Fibroblast of peridontal ligament (primary cell): ENCODE data around the gene TFCP2L1.

Experiments
- DNase-seq: peaks from one replicate; pipeline ENCODE4 v3.0.0-alpha.2; 2010; ENCODE audit errors: extremely low read depth

The TFCP2L1 gene

GRCh38 chr2:121196132-121196848, 88.7 kb downstream of the TFCP2L1 start:
- no peak for DNase-seq

GRCh38 chr2:121195036-121195435, 90.0 kb downstream of the TFCP2L1 start:
- DNase-seq = no peak

- no peak for DNase-seq
Observed at GRCh38 chr2:121194626-121195025, 90.4 kb downstream of the TFCP2L1 start.

- no peak for DNase-seq
Observed at GRCh38 chr2:121193185-121193584, 91.8 kb downstream of the TFCP2L1 start.

GRCh38 chr2:121192576-121192975, 92.4 kb downstream of the TFCP2L1 start:
- DNase-seq = no peak

- DNase-seq = no peak
Observed at GRCh38 chr2:121191191-121192170, 93.5 kb downstream of the TFCP2L1 start.

GRCh38 chr2:121189661-121190381, 95.2 kb downstream of the TFCP2L1 start:
- DNase-seq = no peak

GRCh38 chr2:121189011-121189410, 96.0 kb downstream of the TFCP2L1 start:
- no peak for DNase-seq

GRCh38 chr2:121187982-121188411, 97.0 kb downstream of the TFCP2L1 start:
- DNase-seq = no peak

- DNase-seq = no peak
Observed at GRCh38 chr2:121187351-121187981, 97.5 kb downstream of the TFCP2L1 start.

GRCh38 chr2:121186261-121186660, 98.7 kb downstream of the TFCP2L1 start:
- DNase-seq = no peak

- DNase-seq = no peak
Observed at GRCh38 chr2:121185571-121186074, 99.4 kb downstream of the TFCP2L1 start.

- no peak for DNase-seq
Observed at GRCh38 chr2:121185111-121185510, 99.9 kb downstream of the TFCP2L1 start.

- no peak for DNase-seq
Observed at GRCh38 chr2:121184248-121184862, 100.6 kb downstream of the TFCP2L1 start.

- no peak for DNase-seq
Observed at GRCh38 chr2:121182520-121182919, 102.5 kb downstream of the TFCP2L1 start.

- no peak for DNase-seq
Observed at GRCh38 chr2:121179467-121179866, 105.5 kb downstream of the TFCP2L1 start.

GRCh38 chr2:121178730-121179129, 106.3 kb downstream of the TFCP2L1 start:
- DNase-seq = no peak

GRCh38 chr2:121177896-121178295, 107.1 kb downstream of the TFCP2L1 start:
- no peak for DNase-seq

GRCh38 chr2:121175326-121175725, 109.7 kb downstream of the TFCP2L1 start:
- DNase-seq = no peak

- DNase-seq = no peak
Observed at GRCh38 chr2:121173806-121174205, 111.2 kb downstream of the TFCP2L1 start.

GRCh38 chr2:121173112-121173511, 111.9 kb downstream of the TFCP2L1 start:
- no peak for DNase-seq
